ENCODE data around the gene SNUPN.
A peak's percentile ranks its signal among the peaks of the same experiment; 100 is the strongest.

The SNUPN gene

DNA sequence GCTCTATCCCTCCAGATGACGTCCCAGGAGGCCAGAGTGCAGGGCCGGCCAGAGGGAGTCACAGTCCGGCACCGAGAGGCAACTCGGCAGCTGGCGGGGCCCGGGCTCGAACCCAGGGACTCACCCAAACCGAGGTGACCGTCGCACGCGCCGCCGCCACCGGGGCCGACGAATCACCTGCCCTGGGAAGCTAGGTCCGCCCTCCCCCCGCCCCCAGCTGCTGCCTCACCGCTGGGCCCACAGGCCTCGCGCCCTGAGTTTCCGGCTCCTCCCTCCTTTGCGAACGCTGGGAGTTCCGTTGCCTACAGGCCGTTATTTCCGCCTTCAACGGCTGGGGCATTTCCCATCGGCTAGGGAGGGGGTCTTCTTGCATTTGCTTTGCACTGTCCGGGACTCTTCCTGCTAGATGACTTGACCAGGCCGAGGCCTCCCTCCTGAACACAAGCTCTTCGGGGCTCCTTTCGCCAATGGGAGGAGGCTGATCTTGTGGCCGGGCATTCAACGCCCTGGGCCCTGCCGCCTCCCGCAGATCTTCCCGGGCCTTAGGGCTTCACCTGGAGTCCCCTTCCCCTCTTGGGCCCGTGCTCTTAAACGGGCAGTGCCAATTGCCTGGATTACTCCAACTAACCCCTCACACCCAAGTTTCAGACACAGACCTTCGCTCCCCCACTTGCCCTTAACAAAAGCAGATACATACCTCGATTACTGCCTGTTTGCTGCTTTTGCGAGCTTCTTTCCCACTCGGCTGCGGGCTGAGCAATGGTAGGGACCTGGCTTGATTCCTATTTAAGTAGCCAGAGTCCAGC, at the start of gene SNUPN:
Gene SNUPN (minus strand): TSS at position 184 of the 806 bp plus-strand sequence. CDS start 4,674 bp downstream, outside the sequence.
- no peak for TF ChIP-seq YY1 (IDR thresholded peaks at IDR 0.05; ENCODE audit: insufficient read depth, insufficient read length)
- no peak for TF ChIP-seq ZNF274 (IDR thresholded peaks at IDR 0.05; ENCODE audit: low read depth, low read length)
- no peak for TF ChIP-seq SUZ12 (IDR thresholded peaks at IDR 0.05; ENCODE audit: extremely low read depth, insufficient read depth, insufficient read length)
- peaks cover 5% of the 10 kb centered on the region for H3K4me1 ChIP-seq (ENCODE audit: insufficient read depth, insufficient read length)
- peak; percentile 96 for DNase-seq (ENCODE audit: low read depth, low spot score)

DNA sequence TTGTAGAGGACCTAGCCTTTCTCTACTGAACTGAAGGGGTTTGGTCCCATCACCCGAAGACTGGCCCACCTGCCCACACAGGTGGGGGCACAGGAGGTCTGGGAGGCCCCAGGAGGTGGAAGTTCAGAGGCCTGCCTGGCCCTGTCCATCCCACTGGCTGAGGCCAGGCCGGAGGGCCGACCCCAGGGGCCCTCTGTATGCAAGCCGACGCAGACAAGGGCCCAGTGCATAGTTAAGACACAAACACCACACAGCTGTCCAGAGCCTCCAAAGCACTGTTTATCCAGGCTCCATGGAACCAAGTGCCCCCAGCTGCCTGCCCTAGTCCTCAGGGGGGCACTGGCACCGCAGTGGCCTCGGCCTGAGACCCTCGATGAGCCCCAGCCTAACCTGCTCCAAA, 48.8 kb upstream of the SNUPN start:
- Histone ChIP-seq H3K9ac (ENCODE audit: insufficient read length, low read depth) (no peak overlapping the region), H3K9me3 (ENCODE audit: insufficient read depth, low read length) (no peaks in the 10 kb centered on the region), H3K36me3 (ENCODE audit: insufficient read depth, insufficient read length, low read length) (peaks cover 37% of the 10 kb centered on the region), H3K4me3 (ENCODE audit: insufficient read length, low read depth) (no peak overlapping the region), H3K4me1 (ENCODE audit: insufficient read depth, insufficient read length) (peaks cover 36% of the 10 kb centered on the region), H3K27me3 (ENCODE audit: insufficient read depth, insufficient read length) (no peaks in the 10 kb centered on the region)
- DNase-seq (ENCODE audit: low read depth, low spot score) = no peak
- TF ChIP-seq ZNF274 (IDR thresholded peaks at IDR 0.05; ENCODE audit: low read depth, low read length) (no peak), YY1 (IDR thresholded peaks at IDR 0.05; ENCODE audit: insufficient read depth, insufficient read length) (no peak), SUZ12 (IDR thresholded peaks at IDR 0.05; ENCODE audit: extremely low read depth, insufficient read depth, insufficient read length) (no peak)

More for the DNA sequence above, at the start of gene SNUPN:
- H3K9ac ChIP-seq (ENCODE audit: insufficient read length, low read depth) = peak within 1 kb of the TSS; percentile 99
- H3K4me3 ChIP-seq (ENCODE audit: insufficient read length, low read depth) = peak within 1 kb of the TSS; percentile 97
- H3K27me3 ChIP-seq (ENCODE audit: insufficient read depth, insufficient read length) = no peaks in the 10 kb centered on the region
- H3K9me3 ChIP-seq (ENCODE audit: insufficient read depth, low read length) = no peaks in the 10 kb centered on the region
- peaks cover 7% of the 10 kb centered on the region for H3K36me3 ChIP-seq (ENCODE audit: insufficient read depth, insufficient read length, low read length)

DNA sequence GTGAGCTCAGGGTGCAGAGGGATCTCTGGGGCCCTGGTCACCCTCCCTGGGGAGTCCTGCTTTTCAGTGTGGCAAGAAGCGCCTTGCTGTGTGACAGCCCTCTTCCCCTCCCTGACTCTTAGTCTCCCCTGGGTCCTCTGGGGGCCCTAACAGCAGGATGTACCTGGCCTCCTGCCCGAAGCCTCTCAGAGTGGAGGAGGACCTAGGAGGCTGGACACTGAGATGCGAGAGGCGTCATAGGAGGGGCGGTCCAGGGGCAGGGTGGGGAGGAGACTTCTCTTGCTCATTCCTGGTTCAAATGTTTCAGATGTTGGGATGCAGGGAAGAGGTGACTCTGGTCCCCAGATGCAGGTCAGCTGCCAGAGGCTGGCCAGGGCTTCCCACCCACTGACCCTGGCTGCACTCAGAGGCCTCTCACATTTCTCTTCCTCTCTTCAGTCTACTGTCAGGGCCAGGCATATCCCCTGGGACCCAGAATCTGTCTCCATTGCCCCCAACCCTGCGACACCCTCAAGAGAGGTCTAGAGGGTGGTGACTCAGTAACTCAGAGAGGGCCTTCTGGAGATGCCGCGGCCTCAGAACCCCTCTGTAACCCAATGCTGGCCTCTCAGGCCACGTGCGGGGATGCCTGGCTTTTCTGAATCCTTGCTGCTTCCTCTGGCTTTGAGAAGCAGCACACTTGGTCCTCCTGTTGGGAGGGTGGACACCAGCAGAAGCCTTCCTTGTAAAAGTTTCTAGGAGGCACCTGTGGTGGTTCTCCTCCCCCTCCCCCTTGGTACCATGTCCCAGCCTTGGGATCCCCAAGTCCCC, 48.1 kb upstream of the SNUPN start:
- no peaks in the 10 kb centered on the region for H3K9me3 ChIP-seq (ENCODE audit: insufficient read depth, low read length)
- peaks cover 31% of the 10 kb centered on the region for H3K36me3 ChIP-seq (ENCODE audit: insufficient read depth, insufficient read length, low read length)
- H3K9ac ChIP-seq (ENCODE audit: insufficient read length, low read depth) = peak overlapping the region; percentile 69
- DNase-seq (ENCODE audit: low read depth, low spot score) = no peak
- H3K4me3 ChIP-seq (ENCODE audit: insufficient read length, low read depth) = peak overlapping the region; percentile 1
- TF ChIP-seq SUZ12 (IDR thresholded peaks at IDR 0.05; ENCODE audit: extremely low read depth, insufficient read depth, insufficient read length) (no peak), ZNF274 (IDR thresholded peaks at IDR 0.05; ENCODE audit: low read depth, low read length) (no peak), YY1 (IDR thresholded peaks at IDR 0.05; ENCODE audit: insufficient read depth, insufficient read length) (no peak)
- H3K27me3 ChIP-seq (ENCODE audit: insufficient read depth, insufficient read length) = no peaks in the 10 kb centered on the region
- H3K4me1 ChIP-seq (ENCODE audit: insufficient read depth, insufficient read length) = peaks cover 36% of the 10 kb centered on the region

DNA sequence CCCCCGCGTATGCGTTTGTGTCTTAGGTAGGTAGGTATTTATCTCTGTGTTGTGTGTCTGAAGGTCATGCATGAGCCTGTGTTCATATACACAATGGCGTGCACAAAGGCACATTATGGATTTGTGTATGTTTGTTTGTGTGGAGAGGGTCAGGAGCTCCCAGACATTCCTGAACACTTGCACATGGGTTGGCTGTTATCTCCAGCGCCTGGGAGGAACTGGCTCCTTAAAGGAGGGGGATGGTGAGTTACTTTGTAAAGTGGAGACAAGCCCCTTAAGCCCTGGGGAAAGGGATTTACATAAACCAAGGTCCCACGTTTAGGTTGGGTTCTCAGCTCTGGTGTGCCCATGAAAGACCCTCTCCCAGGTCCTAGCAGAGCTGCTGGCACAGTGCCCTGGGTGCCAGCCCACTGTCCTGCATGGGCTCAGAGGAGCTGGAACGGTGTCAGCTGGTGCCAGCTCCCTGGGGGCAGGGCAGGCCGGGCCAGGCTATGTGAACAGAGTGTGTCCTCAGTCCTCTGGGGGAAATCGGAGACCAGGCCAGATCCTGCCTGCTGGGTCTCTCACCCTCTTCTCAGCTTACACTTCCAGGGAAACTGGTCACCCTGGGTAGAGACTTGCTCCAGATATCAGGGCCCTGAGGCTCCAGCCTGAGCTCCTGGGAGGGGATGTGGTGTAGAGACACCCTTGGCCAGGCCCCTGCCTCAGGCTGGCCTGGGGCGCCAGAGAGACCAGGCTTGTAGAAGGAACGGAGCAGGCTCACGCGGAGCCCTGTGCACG, 47.3 kb upstream of the SNUPN start:
- no peaks in the 10 kb centered on the region for H3K9me3 ChIP-seq (ENCODE audit: insufficient read depth, low read length)
- H3K27me3 ChIP-seq (ENCODE audit: insufficient read depth, insufficient read length) = no peaks in the 10 kb centered on the region
- H3K4me3 ChIP-seq (ENCODE audit: insufficient read length, low read depth) = peak overlapping the region; percentile 1
- TF ChIP-seq YY1 (IDR thresholded peaks at IDR 0.05; ENCODE audit: insufficient read depth, insufficient read length) (no peak), SUZ12 (IDR thresholded peaks at IDR 0.05; ENCODE audit: extremely low read depth, insufficient read depth, insufficient read length) (no peak), ZNF274 (IDR thresholded peaks at IDR 0.05; ENCODE audit: low read depth, low read length) (no peak)
- peak overlapping the region; percentile 69 for H3K9ac ChIP-seq (ENCODE audit: insufficient read length, low read depth)
- peaks cover 28% of the 10 kb centered on the region for H3K36me3 ChIP-seq (ENCODE audit: insufficient read depth, insufficient read length, low read length)
- peak; percentile 57 for DNase-seq (ENCODE audit: low read depth, low spot score)
- peaks cover 36% of the 10 kb centered on the region for H3K4me1 ChIP-seq (ENCODE audit: insufficient read depth, insufficient read length)

DNA sequence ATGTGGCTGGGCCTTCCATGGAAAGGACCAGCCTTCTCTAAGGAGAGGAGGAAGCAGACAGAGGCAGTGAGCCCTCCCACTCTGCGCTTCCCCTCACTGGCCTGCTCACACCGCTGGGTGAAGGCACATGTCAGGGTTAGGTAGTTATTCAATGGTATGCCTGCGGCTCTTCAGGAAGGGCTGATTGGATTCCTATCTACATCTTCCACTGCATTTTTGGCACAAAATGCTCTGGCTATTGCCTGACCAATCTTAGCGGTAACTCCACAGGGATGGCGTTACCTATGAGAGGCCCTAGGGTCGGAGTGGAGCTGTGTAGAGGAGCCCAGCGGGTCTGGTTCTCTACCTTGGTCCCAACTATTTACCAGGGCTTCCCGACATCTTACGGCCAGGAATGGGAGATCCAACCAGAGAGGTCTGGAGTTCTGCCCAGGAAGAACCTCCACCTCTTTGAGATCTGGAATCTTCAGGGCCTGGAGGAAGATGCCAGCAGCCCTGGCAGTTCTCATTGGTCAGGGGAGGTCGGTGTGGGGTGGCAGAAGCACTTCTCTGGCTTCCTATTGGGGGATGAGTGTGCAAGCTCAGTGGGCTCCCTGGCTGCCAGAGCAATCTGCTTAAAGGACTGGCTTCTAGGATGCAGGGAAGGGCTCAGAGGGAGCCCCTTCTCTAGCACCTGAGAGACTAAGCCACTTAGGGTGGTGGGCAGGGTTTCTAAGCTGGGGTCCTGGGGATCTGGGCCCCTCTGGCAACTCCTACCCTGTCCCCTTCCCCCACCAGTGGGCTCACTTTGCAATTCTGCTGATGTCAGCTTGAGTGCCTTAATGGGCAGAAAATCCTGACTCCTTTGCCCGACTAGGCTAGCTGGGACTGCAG, 46.4 kb upstream of the SNUPN start:
- no peak overlapping the region for H3K4me3 ChIP-seq (ENCODE audit: insufficient read length, low read depth)
- H3K36me3 ChIP-seq (ENCODE audit: insufficient read depth, insufficient read length, low read length) = peaks cover 19% of the 10 kb centered on the region
- H3K27me3 ChIP-seq (ENCODE audit: insufficient read depth, insufficient read length) = no peaks in the 10 kb centered on the region
- TF ChIP-seq SUZ12 (IDR thresholded peaks at IDR 0.05; ENCODE audit: extremely low read depth, insufficient read depth, insufficient read length) (no peak), ZNF274 (IDR thresholded peaks at IDR 0.05; ENCODE audit: low read depth, low read length) (no peak), YY1 (IDR thresholded peaks at IDR 0.05; ENCODE audit: insufficient read depth, insufficient read length) (no peak)
- H3K4me1 ChIP-seq (ENCODE audit: insufficient read depth, insufficient read length) = peaks cover 36% of the 10 kb centered on the region
- no peak for DNase-seq (ENCODE audit: low read depth, low spot score)
- no peaks in the 10 kb centered on the region for H3K9me3 ChIP-seq (ENCODE audit: insufficient read depth, low read length)
- H3K9ac ChIP-seq (ENCODE audit: insufficient read length, low read depth) = peak overlapping the region; percentile 4

DNA sequence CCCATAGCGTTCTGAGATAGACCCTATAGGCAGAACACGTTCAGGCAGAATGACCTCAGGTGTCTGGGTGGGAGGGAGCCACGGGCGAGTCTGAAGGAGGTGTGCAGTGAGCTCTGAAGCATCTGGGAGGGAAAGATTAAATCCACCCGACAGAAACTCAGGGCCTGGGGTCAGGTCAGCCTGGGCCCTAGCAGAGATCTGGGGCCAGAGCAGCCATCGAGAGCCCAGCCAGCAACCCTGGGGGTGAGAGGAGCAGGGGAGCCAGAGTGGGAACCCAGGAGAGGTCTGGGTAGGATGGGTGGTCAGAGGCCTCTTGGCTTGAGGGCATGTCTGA, 44.3 kb upstream of the SNUPN start:
- no peak for DNase-seq (ENCODE audit: low read depth, low spot score)
- TF ChIP-seq ZNF274 (IDR thresholded peaks at IDR 0.05; ENCODE audit: low read depth, low read length) (no peak), SUZ12 (IDR thresholded peaks at IDR 0.05; ENCODE audit: extremely low read depth, insufficient read depth, insufficient read length) (no peak), YY1 (IDR thresholded peaks at IDR 0.05; ENCODE audit: insufficient read depth, insufficient read length) (no peak)
- no peak overlapping the region for H3K9ac ChIP-seq (ENCODE audit: insufficient read length, low read depth)
- H3K4me3 ChIP-seq (ENCODE audit: insufficient read length, low read depth) = no peak overlapping the region
- no peaks in the 10 kb centered on the region for H3K9me3 ChIP-seq (ENCODE audit: insufficient read depth, low read length)
- peaks cover 32% of the 10 kb centered on the region for H3K4me1 ChIP-seq (ENCODE audit: insufficient read depth, insufficient read length)
- H3K36me3 ChIP-seq (ENCODE audit: insufficient read depth, insufficient read length, low read length) = no peaks in the 10 kb centered on the region
- H3K27me3 ChIP-seq (ENCODE audit: insufficient read depth, insufficient read length) = no peaks in the 10 kb centered on the region
